Neural cell (in vitro differentiated cells): ENCODE measurements around the gene PTPRC.

Source experiments
- CTCF ChIP-seq: fragments of 450-650 bp; IDR thresholded peaks from 2 replicates; pipeline ENCODE4 v1.5.1; 2014; ENCODE audit warnings: antibody characterized with exemption, mild to moderate bottlenecking, moderate library complexity; ENCODE audit not compliant: poor library complexity, severe bottlenecking
- TAF1 ChIP-seq: IDR thresholded peaks from 2 replicates; pipeline ENCODE4 v1.6.1; 2012; ENCODE audit warnings: low read depth

GRCh38 chr1:198662821-198663220 lies 24.0 kb downstream of the PTPRC start:
- TF ChIP-seq TAF1, result no peak
- TF ChIP-seq CTCF, result no peak
